Measurements from ENCODE around the gene HMGCS2.

The HMGCS2 gene

GRCh38 chr1:119762409-119762808 lies 6.3 kb downstream of the HMGCS2 start:
- DNase-seq (ENCODE audit: low spot score) = no peak

DNA sequence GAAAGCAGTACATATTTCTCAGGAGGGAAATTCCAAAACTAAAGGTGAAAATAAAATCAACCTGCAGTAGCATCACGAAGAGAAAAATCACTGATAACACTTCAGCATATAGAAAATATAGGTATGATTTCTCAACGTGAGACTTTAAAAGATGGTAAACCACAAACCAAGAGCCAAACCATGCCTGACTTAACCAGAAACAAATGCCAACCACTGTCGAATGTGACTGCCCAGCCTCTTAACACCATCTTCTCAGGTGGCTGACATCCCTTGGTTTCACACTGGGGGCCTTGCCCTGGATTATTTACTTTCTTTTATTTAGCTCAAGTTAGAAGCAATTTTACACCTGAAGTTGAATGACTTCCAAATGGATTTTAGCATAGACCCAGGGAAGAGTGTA lies 10.1 kb downstream of the HMGCS2 start:
- no peak for DNase-seq (ENCODE audit: low spot score)

DNA sequence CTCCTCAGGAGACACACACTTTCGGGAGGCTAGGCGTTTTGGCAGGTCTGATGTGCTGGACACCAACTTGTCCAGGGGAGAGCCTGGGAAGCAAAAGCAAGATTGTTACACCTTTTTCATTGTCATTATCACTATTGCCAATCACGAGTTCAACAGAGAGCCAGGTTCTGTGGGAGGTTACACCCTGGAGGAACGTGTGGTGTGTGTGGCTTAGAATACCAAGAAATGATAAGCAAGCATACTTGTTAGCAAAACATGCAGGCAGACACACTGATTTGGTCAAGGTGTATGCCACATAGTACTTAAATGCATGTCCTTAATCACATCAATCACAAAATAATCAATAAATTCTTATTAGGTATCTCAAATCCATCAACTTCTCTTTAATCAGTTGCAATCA lies 16.1 kb downstream of the HMGCS2 start:
- no peak for DNase-seq (ENCODE audit: low spot score)

GRCh38 chr1:119748040-119748439 lies 20.7 kb downstream of the HMGCS2 start:
- DNase-seq (ENCODE audit: low spot score) = no peak

- no peak for DNase-seq (ENCODE audit: low spot score)
Measured at GRCh38 chr1:119747451-119747850, 21.3 kb downstream of the HMGCS2 start.

DNA sequence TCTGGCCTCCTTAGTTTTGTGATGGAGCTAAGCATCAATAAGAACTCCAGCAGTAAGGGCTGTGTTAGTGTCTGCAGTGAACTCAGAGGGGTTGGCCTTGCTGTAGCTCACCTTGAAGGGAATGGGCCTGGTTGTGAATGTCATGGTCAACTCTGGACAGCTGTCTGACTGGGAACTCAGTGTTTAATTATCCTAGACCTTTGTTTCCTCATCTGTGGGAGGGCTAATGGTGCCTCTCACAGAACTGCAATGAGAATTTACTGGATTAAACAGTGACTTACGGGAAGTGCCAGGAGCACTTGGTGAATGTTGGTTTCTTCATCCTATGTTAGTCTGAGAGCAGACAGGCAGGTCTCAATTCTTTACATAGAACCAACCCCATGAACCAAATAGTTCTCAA lies 23.7 kb downstream of the HMGCS2 start:
- no peak for DNase-seq (ENCODE audit: low spot score)

- no peak for DNase-seq (ENCODE audit: low spot score)
Measured at GRCh38 chr1:119744598-119744942, 24.1 kb downstream of the HMGCS2 start.

GRCh38 chr1:119743776-119744597 lies 24.7 kb downstream of the HMGCS2 start:
- peak; percentile 75 for DNase-seq (ENCODE audit: low spot score)

GRCh38 chr1:119743308-119743707 lies 25.4 kb downstream of the HMGCS2 start:
- no peak for DNase-seq (ENCODE audit: low spot score)

GRCh38 chr1:119742677-119743076 lies 26.0 kb downstream of the HMGCS2 start:
- DNase-seq (ENCODE audit: low spot score) = no peak

DNA sequence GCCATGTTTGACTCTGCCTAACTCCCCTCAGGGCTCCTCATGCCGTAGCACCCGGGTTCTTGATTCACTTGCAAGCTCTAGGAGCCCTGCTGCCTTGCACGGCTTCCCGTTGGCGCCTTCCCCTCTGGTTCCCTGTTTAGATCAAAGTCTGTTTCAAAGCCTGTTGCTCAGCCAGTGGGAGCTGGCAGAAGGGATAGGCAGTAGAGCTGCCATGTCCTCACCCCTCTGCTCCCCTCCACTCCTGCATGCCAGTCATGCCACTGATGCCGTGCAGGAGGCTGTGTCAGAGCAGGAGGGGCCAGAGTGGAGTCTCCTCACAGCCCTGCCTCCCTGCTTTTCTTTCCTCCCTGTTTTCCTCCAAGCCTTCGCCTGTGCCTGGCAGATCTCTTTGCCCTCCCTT lies 26.5 kb downstream of the HMGCS2 start:
- DNase-seq (ENCODE audit: low spot score) = no peak

DNA sequence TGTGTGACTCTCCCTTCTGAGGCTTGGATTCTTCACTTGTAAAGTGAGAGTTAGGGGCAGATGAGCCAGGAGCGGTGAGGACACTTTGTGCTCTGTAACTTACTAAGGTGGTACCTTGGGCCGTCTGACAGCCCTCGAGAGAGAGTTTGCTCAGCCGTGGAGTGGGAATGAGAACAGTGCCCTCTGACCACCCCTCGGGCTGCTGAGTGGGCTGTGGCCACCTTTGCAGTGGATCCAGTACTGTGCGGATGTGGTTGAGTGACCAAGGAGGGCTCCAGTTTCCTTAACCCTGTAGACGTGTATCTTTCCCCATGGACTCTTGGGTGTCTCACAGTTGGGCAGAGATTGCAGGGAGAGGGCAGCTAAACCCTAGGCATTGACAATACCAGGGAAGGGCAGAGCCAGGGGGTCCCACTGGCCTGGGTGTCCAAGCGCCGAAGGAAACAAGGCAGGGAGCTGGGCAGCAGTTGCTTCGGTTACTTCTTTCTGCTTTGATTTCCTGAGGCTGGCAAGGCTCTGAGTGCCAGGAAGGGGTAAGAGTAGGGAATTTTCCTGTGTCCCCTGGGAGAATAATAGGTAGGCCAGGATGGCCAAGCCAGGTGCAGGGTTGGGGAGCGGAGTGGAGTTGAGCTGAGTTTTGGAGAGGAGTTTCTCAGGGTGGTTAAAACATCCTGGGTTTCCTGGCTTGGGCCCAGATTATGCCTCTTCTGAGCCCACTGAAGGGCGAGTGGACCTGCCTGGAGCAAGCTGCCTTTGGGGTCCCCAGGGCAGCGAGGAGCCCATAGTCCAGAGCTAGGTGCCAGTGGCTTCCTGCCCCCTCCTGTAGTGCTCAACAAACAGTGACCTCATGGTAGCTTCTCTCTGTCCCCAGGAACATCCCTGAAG lies 27.6 kb downstream of the HMGCS2 start:
- DNase-seq (ENCODE audit: low spot score) = no peak

- DNase-seq (ENCODE audit: low spot score) = no peak
Measured at GRCh38 chr1:119740261-119740660, 28.4 kb downstream of the HMGCS2 start.

DNA sequence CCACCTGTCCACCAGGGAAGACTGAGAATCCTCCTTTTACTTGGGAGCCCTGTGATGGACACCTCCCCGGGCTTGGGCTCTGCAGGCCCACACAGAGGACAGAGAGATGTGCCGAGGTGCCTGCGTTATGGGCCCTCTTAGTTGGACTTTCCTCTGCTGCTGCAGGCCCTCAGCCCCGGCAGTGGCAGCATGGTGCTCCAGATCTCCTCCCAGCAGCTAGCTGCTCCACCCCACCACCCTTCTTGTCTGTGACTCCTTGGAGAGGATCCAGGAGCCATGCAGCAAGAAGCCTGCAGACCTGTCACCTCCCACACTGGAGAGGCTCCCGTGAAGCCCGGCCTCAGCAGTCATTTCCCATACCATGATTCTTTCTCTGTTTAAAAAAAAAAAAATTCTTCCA lies 29.6 kb downstream of the HMGCS2 start:
- no peak for DNase-seq (ENCODE audit: low spot score)

- DNase-seq (ENCODE audit: low spot score) = no peak
Measured at GRCh38 chr1:119738100-119738720, 30.5 kb downstream of the HMGCS2 start.

GRCh38 chr1:119737040-119737682 lies 31.5 kb downstream of the HMGCS2 start:
- no peak for DNase-seq (ENCODE audit: low spot score)

- DNase-seq (ENCODE audit: low spot score) = no peak
Measured at GRCh38 chr1:119736649-119737039, 32.1 kb downstream of the HMGCS2 start.

DNA sequence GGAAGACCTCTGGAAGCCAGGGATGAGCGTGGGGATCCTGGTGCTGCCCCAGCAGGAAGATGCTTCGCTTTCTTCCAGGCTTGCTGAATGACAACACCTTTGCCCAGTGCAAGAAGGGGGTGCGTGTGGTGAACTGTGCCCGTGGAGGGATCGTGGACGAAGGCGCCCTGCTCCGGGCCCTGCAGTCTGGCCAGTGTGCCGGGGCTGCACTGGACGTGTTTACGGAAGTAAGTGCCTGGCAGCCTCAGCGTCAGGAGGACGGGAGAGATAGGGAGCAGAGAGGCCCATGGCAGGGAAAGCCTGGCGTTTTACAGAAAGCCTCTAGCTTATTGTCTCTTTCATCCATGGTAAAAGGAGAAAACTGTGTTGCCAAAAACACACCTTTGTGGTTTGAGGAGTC lies 33.5 kb downstream of the HMGCS2 start:
- DNase-seq (ENCODE audit: low spot score) = no peak

DNA sequence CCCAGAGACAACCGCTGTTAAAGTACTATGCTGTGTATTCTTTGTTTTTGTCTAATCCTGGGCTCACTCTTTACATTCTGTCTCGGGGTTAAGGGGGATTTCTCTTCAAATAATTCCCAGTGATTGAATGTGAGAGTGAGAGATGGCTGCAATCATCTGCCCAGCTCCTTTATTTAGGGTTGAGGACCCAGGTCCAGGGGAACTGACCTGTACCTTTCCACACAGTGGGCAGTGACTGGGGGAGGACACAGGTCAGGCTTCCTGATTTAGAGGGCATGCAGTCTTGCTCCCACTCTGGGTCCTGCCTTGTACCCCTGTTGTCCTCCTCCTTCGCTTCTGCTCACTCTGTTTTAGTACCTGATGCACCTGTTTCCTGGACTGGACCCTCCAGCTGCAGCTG lies 35.0 kb downstream of the HMGCS2 start:
- DNase-seq (ENCODE audit: low spot score) = no peak

- no peak for DNase-seq (ENCODE audit: low spot score)
Measured at GRCh38 chr1:119732465-119733168, 36.1 kb downstream of the HMGCS2 start.

DNA sequence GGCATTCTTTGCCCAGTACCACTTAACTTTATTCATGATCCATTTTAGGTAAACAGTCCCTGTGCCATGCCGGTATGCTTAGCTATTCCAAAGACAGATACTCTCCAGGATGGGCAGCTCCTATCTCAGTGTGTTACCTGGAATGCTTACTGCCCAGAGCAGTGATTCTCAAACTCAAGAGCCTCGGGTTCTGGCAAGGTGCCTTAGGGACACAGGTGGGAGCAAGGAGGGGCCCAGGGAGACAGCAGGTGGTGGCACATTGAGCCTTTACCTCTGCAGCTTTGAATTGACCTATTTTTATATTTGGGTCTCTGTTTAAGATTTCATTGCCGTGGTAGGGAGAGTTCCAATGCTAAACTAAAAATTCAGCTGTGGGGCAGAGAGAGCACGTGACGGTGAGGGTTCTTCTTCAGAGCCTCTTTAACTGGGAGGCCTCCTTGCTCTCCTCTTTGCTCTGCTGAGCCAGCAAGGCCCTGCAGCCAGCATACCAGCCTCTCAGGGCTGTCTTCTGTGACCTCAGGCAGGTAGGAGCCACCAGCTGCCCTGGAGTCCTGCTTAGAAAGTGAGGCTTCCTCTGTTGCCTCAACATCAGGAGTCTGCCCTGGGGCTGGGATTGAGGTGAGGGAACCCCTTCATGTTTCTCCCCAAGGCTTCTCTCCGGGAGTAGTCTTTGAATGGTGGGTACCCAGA lies 36.8 kb downstream of the HMGCS2 start:
- no peak for DNase-seq (ENCODE audit: low spot score)

Measured in HuH-7.5 (cell line).